GM21447 (cell line): ENCODE results near the gene CLCN7.

Experiments used
- ATAC-seq: cut with Tn5 transposase; IDR thresholded peaks from one replicate; pipeline ENCODE4 v1.9.1; 2021; ENCODE audit not compliant: unreplicated experiment

CLCN7 gene

DNA sequence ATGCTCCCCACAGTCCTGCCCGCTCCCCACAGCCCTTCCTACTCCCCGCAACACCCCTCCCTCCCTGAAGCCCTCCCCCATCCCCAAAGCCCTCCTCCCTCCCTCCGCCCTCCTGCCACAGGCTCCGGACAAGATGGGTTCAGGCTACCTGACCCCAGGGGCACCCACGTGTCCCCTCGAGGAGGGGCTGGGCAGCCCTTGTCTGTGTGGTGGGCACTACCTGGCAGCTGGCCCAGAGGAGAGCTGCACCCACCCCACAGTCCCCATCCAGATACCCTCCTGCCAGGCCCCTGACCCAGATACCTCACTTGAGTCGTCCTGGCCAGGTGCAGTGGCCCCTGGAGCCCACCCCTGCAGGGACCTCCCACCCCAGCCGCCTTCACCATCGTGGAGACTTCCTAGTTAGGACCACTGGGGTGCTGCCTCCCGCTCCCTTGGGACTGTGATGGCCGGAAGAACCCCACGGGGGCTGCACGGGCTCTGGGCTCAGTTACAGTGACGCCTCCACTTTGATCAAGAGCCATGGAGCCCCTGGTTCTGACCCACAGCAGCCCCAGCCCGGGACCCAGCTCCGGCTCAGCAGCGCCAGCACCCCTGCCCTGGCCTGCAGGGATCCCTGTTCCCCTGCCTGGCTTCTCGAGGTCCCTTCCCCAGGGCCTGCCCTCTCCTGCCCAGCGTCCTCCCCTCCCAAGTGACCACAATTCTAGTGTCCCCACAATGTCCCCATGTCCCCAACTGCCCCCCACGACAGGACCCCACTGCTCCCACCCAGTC is 43.1 kb downstream of the CLCN7 start:
- ATAC-seq: no peak

DNA sequence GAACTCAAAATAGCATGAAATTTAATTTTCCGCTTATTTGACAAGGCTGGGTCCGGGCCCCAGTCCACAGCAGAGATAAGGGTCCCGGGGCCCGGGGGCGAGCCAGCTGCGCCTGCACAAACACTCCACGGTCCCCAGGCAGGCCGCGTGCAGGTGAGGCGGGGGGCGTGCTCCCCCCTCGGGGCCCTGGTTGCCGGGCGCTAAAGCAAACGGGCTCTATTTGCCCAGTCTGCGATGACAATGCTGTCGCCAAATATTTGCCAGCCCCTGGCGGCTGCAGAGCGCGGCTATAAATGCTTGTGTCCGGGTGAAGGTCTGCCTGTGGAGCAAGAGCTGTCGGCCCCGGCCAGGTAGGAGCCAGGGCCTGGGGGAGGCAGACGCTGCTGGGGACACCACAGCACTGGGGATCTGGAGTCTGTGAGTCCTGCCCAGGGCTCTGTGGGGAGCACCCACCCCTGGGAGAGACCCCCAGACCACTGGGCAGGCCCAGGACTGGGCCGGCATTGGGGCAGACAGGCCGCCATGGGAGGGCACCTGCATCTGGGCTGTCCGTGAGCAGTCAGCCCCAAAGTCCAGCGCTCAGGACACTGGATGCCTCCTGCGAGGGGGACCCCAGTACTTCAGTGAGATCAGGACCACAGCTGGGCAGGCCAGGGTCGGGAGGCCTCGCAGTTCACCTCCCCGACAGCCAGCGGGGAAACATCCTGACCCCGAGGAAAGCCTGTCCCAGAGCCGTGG is 43.9 kb downstream of the CLCN7 start, which contains the start of gene PERCC1:
TSS of gene PERCC1 (plus strand) at position 320 of the 738 bp plus-strand sequence. CDS start 1,516 bp downstream, outside the sequence.
- ATAC-seq: no peak

DNA sequence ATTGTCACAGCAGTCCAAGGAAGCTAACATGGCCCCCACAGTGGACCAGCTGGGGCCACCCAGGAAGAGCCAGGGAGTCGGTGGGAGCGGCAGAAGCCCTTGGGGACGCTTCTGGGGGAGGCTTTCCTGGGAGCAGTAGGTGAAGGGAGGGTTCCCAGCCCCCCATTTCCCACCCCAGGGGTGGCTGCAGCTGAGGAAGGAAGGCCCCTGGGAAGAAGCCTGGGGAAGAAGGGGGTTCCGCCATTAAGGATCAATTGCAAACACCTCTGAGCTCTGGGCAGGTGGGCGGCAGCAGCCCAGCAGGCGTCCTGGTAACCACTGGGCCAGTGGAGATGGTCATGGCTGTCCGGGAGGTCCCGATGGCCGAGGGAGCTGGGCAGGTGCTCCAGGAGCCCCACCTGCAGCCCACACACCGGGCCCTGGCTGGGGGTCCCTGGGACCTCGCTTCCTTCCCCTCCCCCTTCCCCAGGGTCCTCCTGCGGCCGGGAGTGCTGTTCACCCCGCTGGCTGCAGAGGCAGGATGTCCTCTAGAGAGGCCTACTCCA is 44.5 kb downstream of the CLCN7 start:
- no peak for ATAC-seq

DNA sequence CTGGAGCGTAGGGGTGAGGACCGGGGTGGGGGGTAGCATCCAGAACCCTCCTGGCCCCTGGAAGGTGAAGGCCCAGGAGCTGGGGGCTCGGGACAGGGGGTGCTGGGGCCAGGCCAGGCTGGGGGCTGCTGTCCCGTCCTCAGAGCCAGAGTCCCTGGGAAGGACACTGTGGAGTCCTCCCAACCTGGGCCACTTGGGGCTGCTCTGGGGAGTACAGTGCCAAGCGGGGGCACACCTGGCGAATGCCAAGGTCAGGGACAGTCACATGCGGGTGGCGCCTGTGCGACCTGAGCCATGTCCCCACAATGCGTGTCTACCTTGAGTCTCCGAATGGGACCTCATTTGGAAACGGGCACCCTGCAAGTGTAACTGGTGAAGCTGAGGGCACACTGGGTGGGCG is 45.2 kb downstream of the CLCN7 start:
- ATAC-seq: no peak

DNA sequence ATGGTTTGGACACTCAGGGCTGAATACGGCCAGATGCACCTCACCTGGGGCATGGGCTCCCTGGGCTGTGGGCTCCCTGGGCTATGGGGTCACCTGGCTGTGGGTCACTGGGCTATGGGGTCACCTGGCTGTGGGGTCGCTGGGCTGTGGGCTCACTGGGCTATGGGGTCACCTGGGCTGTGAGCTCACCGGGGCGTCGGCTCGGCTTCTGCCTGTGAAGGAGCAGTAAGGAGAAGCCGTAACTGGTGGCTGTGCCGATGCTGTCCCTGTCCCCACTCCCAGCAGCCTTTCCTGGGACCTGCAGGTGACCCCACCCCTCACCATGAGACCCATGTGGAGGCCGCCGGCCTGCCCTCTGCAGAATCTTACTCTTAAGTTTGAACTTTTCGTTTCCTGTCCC is 45.8 kb downstream of the CLCN7 start:
- no peak for ATAC-seq

DNA sequence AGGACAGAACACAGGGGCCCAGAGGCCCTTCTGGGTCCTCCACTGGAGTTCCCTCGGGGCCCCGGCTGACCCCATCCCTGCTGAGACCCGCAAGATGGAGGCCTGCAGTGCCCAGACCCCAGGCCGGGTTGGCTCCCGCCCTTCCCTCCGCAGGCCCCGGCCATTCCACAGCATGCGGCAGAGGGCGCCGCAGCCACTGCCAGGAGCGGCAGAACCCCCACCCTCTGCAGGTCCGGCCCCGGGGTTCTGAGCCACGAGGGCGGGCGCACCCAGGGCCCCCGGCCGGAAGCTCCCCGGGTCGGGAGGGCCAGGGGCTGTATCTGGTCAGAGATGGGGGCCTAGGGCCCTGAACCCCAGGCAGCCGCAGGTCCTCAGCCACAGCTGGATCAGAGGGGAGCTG is 46.3 kb downstream of the CLCN7 start:
- ATAC-seq: no peak

DNA sequence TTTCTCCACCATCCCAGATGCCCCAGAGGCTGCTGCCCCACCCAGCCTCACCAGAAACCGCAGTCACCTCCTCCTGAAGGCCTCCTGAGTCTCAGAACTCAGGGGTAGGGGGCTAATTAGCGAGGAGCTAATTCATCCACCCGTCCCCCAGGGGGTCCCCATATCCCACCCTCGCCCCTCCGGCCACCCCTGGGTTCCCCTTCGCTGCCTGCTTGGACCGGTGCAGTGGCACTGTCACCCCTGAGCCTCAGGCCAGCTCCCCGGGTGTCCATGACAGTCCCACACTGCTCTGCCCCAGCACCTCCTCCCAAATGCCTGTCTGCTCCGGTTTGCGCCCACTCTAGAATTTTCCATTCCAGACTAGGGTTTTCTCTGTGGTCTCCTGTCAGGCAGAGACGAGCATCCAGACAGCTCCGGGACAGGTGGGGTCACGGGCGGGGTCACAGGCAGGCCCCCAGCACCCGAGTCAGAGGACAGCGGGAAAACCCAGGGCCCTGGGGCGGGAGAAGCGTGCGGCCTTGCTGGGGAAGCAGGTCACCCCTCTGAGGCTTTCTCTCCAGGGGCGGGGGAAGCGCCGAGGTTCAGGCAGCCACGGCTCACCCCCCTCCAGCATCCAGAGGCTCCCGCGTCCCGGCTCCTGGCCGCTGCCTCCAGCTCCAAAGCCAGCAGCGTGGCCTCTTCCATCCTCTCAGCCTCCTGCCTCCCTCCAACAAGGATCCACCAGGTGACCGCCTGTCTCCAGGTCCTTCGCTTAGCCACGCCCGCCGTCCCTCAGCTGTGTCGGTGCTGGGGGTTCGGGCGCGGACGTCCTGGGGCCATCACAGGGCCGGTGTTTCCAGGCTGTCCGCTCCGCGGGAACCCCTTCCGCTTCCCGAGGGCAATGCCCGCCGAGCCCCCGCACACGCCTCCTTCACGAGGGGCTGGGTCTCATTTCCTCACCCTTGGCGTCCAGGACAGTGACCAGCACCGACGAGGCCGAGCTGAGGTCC is 47.1 kb downstream of the CLCN7 start:
- no peak for ATAC-seq

DNA sequence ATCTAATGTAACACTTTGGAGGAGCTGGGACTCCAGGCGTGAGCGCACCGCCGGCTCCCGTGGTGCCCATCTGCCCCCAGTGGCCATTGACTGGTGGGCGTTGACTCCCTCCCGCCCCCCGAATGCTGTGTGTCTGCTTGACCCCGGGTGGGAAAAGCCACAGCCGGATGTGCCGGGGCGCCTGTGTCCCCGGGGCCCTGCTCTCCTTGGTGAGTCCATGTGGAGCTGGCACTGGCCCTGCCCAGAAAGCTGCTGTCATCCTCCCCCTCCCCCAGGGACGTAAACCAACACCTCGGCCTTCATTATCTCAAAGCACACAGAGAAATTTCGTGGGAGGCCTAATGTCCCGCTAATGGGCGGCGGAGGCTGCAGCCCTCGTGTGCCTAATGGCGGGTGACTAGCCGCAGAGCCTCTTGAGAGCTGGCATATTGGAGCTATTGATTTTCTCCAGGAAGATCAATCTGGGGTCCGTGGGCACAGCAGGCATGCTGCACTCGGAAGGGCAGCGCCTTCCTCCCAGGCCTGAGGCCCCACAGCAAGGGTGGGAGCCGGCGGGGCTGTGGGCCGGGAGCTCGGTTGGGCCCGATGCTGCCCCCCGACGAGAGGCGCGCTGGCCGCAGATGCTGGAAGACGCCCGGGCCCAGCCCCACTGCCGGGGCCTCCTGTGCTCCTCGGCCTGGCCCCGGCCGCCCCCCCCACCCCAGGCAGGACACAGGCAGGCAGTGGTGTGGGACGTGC is 47.9 kb downstream of the CLCN7 start:
- no peak for ATAC-seq

DNA sequence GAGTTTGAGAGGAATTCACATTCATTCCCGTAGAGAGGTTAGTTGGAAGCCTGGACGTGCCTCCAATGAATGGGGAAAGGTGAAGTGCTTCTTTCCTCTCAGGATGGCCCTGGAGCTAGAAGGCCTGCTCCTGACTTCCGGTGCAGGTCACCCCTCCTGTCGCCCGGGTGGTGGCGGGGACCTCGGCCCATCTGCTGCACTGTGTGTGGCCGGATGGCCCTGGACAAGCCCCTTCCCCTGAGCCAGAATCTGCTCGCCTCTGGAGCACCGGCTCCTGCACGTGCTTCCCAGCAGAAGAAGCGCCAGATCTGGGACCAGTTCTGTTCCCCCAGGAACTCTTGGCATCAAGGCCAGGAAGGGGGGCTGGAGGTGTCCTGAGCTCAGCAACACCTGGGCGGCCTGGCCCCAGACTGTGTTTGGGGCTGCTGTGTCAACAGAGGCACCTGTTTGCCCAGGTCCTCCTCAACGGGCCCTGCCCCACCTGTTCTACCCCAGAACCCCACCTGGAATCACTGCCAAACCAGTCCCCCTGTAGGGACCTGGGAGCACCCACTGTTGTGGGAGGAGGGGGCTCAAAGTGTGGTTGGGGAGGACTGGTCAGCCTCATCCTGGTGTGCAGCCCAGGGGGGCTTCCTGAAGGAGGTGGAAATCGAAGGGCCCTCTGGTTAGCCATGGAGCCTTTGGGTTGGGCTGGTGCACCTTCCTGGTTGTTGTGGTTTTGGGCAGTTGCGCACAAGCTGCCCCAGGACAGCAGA is 49.0 kb downstream of the CLCN7 start:
- no peak for ATAC-seq

DNA sequence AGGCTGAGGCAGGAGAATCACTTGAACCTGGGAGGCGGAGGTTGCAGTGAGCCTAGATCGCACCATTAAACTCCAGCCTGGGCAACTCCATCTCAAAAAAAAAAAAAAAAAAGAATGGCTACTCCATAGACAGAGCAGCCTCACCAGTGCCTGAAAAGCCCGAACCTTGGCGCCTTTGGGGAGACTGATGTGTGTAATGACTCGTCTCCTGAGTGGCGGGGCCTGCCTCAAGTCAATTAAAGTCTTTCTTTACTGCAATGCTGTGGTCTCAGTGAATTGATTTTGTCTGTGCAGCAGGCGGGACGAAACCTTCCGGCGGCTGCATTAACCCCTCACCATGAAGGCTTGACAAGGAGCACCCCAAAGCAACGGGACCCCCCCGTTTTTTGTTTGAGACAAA is 50.8 kb downstream of the CLCN7 start:
- ATAC-seq: no peak

DNA sequence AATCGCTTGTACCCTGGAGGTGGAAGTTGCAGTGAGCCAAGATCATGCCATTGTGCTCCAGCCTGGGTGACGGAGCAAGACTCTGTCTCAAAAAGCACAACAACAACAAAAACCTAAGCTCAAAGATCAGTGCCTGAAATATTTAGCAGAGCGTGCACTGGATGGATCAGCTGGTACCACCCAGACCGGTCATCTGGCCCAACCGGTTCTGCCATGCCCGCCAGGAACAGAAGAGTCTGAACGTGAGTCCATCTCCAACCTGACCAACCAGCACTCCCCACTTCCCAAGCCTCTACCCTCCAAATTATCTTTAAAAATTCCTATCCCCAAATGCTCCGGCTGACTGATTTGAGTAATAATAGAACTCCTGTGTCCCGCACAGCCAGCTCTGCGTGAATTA is 52.8 kb downstream of the CLCN7 start:
- ATAC-seq: no peak

DNA sequence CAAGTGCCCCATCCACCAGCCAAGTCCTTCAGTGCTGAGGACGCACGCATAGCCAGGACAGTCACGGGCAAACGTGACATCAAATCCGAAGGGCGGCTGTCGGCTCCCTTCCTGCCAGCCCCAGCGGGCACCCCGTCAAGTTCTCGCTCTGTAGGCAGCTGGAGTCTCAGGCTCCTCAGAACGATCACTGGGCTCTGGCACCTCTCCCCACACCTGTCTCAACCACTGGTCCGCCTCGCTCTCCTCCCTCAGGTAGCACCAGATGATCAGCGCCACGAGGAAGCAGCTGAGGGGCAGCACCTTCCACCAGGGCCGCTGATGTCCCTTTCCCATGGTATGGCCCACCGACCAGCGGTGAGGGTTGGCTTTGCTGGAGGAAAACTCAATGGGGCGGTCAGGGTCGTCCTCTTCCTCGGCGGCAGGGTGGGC is 54.7 kb downstream of the CLCN7 start:
- ATAC-seq: peak; percentile 20

DNA sequence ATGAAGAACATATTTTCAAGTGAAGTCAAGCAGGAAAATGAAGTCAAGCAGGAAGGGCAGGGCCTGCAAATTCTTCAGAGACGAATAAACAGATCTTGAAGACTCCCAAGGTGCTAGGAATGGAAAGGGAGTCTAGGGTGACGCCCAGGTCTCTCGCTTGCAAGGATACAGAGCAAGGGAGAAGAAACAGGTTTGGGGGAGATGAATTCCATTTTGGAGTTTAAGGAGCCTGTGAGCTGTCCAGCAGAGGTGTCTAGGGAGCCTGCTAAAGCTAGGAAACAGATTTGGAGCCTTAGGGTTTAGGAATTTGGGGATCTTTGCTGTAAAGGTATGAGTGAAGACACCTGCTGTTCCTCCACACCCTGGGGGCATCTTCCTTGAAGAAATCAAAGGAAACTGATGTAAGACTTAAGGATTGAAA is 58.3 kb downstream of the CLCN7 start:
- no peak for ATAC-seq

DNA sequence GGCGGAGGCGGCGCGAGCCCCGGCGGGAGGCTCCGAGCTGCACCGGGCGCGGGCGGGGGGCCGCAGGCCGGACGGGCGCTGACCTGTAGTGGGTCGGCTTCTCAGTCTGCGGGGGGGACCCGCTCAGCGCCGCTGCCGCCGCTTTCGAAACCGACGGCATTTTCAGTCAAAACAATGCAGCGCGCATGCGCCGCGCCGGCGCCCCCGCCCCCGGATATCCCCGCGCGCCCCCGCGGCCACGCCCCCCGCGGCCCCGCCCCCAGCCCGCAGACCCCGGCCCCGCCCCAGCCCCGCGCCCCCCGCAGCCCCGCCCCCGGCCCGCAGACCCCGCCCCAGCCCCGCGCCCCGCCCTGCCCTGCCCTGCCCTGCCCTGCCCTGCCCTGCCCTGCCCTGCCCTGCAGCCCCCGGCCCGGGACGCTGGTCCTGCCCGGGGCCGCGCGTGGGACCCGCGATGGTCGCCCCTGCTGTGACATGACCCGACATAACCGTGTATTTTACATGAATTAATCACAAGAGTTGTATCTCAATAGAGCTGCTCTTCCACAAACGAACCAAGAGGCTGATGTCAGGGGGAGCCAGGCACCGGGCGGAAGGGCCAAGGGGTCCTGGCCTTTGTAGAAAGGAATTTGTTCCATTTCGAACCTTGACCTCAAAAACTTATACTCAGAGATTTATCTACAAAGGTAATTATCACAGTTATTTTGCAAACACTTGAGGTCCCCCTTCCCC is 60.1 kb downstream of the CLCN7 start, which contains the start of gene UNKL:
TSS of gene UNKL (minus strand) at position 173 of the 729 bp plus-strand sequence. CDS start at position 160, 13 bp downstream.
- ATAC-seq: no peak

DNA sequence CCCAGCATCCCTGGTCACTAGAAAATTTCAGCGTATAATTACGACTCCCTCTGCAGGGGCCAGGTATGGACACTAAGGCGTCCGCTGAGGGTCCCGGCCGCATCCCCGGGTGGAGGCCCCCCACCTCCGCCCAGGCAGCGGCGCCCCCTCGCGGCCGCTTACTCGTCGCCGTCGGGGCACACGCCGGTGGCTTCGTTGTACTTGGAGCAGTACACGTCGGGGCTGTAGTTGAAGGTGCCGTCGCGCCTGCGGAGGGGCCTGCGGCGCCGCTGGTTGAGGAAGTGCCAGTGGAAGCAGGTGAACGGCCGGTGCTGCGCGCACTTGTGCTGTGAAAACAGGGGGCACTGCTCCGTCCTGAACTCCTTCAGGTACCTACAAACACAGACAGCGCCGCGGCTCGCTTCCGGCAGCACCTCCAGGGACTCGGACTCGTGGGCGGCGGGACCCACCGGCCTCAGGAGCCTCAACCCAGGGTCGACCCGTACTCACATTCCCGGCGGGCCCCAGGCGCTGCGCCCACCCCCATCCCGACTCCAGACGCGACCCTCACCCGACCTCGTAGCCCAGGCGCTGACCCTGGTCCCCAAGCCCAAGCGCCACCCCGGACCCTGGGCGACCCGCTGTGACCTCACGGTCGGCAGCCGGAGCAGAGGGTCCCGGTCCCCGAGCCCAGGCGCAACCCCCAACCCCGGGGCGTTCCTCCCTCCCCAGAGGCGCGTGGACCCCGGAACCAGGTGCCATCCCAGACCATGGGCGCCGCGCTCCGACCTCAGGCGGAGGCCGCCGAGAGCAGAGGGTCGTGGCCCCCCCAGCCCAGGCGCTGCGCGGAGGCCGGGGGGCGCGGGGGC is 60.9 kb downstream of the CLCN7 start:
- ATAC-seq: no peak

DNA sequence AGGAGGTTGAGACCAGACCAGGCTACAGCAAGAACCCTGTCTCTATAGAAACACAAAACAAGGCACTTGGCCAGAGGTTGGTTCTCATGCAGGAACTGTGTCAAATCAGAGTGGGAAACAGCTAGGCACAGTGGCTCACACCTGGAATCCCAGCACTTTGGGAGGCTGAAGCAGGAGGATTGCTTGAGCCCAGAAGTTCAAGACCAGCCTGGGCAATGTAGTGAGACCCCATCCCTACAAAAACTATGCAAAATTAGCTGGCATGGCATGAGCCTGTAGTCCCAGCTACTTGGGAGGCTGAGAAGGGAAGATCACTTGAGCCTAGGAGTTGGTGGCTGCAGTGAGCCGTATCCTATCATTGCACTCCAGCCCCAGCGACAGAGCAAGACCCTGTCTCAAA is 62.0 kb downstream of the CLCN7 start:
- no peak for ATAC-seq

DNA sequence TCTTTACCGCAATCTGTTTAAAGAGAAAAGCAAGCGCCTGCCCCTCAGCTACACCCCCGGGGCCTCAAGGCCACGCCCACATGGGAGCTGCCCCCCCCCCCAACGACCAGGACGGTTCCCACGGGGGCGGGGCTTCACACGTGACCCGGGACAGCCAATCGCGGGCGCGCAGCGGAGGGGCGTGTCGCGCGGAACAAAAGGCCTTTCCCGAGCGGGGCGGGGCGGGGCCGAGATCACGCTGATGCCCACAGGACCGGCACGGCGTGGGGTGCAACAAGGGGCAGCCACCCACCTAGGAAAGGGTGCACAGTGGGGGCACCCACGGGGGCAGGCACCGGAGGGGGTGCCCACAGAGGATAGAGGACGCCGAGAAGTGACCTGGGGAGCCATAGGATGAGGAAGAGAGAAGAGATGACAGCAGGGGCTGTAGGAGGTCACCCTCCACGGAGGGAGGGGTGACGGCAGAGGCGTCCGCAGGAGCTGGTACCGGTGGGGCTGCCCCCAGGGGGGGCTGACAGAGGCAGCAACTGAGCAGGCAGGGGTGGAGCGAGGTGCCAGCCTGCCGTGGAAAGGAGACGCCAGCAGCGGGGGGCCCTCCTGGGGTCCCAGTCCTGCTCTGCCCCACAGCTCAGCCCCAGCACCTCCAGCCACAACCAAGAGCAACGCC is 66.5 kb downstream of the CLCN7 start:
- ATAC-seq: peak; percentile 70
